GM18508 (cell line): ENCODE measurements around the gene XCL2.
"Not testable (repeated sequence)": the region's sequence is repeated elsewhere in the genome, so short reads cannot be mapped to it uniquely, and the experiment has no call there.

Experiments used
- ATAC-seq: cut with Tn5 transposase; IDR thresholded peaks from one replicate; pipeline ENCODE4 v1.9.1; 2021; ENCODE audit warnings: moderate number of reproducible peaks; ENCODE audit not compliant: insufficient read depth, unreplicated experiment

The XCL2 gene

GRCh38 chr1:168561989-168562388 is 18.2 kb upstream of the XCL2 start:
- no peak for ATAC-seq

- no peak for ATAC-seq
Measured at GRCh38 chr1:168560370-168560769, 16.6 kb upstream of the XCL2 start.

DNA sequence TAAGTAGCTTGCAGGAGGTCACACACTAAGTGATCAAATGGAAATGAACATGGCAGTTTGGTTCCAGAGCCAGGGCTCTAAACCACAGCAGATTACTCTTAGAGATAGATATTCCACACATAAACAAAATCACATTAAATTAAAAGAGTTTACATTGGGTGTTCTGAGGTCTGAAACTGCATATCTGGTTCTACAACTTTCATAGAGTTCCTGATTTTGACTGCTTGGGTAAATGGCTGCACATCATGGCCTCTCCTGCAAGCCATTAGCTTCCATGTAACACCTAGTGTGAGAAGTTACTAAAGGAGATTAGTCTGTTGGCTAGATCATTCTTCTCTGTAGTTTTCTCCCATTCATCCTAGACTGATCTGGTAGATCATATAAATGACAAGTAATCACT is 12.8 kb upstream of the XCL2 start:
- no peak for ATAC-seq

GRCh38 chr1:168555508-168556046 is 11.8 kb upstream of the XCL2 start:
- ATAC-seq, result no peak

- no peak for ATAC-seq
Measured at GRCh38 chr1:168554603-168555483, 11.0 kb upstream of the XCL2 start.

- ATAC-seq, result no peak
Measured at GRCh38 chr1:168553680-168554553, 10.1 kb upstream of the XCL2 start.

- ATAC-seq, result no peak
Measured at GRCh38 chr1:168552961-168553360, 9.2 kb upstream of the XCL2 start.

GRCh38 chr1:168551688-168552087 is 7.9 kb upstream of the XCL2 start:
- ATAC-seq, result no peak

- ATAC-seq, result no peak
Measured at GRCh38 chr1:168550971-168551370, 7.2 kb upstream of the XCL2 start.

- not testable (repeated sequence) for ATAC-seq
Measured at GRCh38 chr1:168546553-168546895, 2.7 kb upstream of the XCL2 start.

DNA sequence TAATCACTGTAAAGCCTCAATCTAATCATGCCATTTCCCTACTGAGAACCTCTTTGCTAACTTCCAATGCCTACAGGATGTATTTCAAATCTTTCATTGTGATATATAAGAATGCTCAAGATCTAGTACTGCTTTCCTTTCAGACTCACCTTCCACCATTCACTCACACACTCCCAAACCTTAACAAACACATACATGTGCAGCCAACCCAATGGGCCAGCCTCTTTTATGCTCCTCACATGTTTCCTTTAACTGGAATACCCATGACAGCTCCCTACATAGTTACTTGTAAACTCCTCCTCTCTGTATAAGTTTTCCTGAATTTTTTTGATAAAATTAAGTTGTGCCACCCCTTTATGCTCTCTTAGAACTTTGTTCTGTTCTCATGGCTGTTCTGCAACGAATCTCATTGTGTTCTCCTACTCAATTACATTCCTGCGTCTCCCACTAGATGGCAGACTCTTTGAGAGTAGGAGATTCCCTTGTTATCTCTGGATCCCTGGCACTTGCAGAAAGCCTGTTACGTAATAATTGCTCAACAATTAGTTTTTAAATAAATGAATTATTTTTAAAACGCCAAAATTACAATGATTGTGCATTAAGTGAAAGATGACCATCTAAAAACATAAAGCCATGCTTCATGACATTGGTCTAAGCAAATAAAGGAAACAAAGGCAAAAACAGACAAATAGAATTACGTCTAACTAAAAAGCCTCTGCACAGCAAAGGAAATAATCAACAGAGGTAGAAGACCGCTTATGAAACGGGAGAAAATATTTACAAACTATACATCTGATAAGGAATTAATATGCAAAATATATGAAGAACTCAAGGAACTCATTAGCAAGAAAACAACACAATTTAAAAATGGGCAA is 2.1 kb upstream of the XCL2 start:
- not testable (repeated sequence) for ATAC-seq

GRCh38 chr1:168542978-168543377 is 819 bp downstream of the XCL2 start:
- ATAC-seq, result not testable (repeated sequence)

DNA sequence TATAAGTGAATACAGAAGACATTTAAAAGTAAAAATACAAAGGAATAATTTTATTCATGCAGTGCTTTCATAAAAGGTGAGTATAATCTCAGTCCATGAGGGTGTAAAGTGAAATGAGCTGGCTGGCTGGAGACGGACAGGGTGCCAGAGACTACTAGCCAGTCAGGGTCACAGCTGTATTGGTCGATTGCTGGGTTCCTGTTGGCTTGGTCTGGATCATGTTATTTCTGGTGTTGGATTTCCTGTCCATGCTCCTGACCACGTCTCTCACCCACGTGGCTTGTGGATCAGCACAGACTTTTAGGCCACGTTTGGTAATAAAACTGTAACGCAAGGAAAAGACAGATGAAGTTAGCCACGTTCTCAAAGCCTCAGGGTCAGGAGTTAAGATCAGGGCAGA is 3.0 kb downstream of the XCL2 start:
- ATAC-seq, result not testable (repeated sequence)

GRCh38 chr1:168535536-168535935 is 8.3 kb downstream of the XCL2 start:
- ATAC-seq, result no peak

- ATAC-seq, result no peak
Measured at GRCh38 chr1:168531615-168532345, 12.0 kb downstream of the XCL2 start.

- ATAC-seq, result no peak
Measured at GRCh38 chr1:168529518-168529917, 14.3 kb downstream of the XCL2 start.

DNA sequence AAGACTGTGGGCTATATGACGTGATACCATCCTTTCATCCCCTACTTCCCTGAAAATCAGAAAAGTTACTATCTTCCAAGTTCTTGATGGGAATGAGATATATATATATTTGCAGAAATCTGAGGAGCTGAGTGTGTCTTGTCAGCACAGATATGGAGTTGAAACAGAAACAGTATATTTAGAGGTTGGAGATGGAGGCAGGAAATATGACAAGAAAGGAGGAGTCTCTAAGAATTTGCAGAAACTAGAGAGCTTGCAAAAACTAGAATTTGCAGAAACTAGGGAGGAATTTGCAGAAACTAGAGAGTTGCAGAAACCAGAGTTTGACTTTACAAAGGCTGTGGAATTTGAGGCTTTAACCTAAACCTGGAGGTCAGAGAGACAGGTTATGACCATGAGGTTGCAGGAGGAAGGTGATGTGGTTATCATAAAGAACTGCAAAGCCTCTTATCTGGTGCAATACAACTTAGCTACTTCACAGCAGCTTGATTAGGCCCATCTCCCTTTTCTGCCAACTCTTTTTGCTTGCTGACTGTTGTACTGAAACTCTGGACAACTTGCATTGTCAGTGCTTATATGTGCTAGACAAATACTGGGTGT is 22.3 kb downstream of the XCL2 start:
- no peak for ATAC-seq

DNA sequence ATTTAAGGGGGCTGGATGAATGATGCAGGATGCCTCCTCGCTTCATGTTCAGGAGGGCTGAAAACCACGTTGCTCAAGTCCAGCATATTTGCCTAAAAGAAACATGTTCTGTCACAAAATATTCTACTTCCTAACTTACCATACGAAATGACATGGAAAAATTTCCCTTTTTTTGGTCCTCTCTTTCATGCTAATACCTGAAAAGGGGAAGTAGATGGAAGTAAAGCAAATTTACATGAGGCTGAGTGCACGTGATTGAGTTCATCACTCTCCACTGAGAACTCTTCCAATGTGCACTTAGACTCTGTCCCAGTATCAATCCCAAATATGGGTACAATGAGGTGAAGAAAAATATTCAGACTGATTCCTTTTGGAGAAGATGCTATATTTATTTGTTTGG is 23.0 kb downstream of the XCL2 start:
- ATAC-seq, result no peak
